ENCODE results near the gene BCL7B. TPM values are rescaled to one million over a fixed set of nuclear protein-coding genes. Genes with fewer than 3 reads are reported as not detected.
"Not testable (repeated sequence)": the region's sequence is repeated elsewhere in the genome, so short reads cannot be mapped to it uniquely, and the experiment has no call there.

BCL7B gene
- polyA plus RNA-seq (2014; cell fraction: cytosol; rRNA removed) = 24.6 and 37.9 TPM in 2 replicates
- 14.4 and 18.5 TPM in 2 replicates for polyA plus RNA-seq (2014; cell fraction: nucleus; rRNA removed)

DNA sequence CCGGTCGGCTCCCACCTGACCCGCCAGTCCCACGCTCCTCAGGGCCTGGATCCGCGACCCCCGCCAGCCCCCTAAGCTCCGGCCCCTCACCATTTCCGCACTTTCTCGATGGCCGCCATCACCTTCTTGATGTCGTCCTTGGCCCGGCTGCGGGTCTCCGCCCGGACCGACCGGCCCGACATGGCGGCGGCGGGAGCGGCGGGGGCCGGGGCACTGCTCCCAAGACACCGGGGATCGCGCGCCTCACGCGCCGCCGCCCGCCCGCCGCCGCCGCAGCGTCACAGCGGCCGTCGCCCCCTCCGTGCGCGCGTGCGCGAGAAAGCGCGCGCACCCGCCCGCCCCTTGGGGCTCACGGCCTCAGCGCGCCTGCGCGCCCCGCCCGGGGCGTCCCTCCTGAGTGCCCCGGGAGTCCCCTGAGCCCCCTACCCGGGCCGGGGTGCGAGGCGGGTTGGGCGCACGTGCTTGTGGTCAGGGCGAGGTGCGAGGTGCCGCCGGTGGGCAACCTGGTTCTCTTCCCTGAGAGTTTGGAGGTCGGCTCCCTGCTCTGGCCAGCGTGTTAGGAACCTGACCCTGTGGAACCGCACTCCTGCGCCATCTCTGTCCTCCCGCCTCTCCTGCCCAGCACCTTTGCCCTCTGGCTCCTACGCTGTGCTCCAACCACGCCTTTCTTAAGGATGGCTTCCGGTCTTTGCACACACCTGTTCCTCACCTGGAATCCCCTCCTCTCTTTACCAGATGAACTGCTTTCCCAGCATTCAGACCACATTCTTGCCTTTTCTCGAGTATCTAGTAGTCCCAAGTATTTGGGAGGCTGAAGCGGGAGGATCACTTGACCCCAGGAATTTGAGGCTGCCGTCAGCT is at the start of gene BCL7B:
Gene BCL7B (minus strand): TSS at position 294 of the 861 bp plus-strand sequence. CDS start 112 bp downstream, at position 182.
- DNase-seq (ENCODE audit: low spot score) = peak; percentile 63

DNA sequence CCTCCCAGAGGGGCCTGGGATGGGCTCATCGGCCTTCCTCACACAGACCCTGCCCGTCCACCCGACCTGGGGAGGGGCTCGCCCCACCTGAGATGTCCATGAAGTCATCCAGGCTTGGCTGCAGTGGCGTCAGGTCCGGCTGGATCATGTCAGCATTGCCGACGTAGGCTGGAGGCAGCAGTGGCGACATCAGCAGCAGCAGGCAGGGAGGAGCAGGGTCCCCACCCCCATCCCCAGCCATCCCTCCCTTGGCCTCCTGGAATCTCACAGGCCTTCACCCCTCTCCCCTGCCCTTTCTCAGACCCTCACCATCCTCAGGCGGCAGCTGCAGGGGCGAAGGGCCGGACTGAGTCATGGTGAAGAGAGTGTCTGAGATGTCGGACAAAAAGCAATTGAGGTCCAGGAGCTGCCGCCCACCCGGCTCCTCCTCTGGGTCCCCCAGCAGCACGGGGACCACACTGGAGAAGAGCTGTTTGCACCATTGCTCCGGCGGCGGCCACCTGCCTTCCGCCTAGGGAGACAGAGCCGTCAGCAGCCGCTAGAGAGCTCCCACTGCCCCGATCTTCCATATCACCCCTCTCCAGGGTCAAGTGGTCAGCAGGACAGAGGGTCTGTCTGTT is 48.2 kb upstream of the BCL7B start:
- no peak for DNase-seq (ENCODE audit: low spot score)

DNA sequence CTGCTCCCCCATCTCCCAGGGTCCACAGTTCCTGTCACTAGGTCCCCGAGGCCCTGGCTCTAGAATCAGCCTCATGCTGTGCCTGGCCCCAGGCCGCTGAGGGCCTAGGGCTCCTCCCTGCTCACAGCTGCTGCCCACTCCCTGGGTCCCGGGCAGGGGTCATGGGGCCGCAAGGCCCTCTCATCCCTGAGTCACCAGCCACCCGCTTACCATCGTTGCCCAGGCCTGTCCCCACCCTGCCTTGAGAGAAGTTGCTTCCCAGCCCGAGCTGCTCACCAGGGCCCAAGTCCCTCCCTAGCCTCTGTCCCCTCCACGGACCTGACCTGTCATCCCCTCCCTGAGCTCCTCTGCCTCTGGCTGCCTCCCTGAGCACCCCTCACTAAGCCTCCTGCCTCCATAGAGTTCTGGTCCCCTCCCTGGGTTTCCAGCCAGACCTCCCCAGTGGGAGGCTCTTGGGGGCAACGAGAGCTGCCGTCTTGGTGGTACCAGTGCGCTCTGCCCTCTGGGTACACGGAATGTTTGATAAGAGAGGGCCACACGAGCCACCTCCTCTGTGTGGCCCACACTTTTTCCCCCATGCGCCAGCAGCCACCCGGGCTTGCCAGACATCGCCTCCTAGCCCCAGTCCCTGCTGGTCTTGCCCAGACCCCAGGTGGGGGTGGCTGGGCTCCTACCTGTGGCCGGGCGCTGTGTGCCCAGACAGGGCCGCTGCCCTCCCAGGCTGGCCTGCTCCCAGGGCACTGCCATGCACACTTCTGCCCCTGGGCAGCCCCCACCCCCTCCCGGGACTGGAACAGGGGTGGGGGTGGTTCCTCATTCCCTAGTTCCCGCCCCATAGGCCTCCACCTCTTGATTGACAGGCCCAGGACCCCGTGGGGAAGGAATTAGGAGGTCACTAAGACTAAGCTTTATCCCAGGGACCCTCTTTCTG is 45.5 kb upstream of the BCL7B start:
- no peak for DNase-seq (ENCODE audit: low spot score)

DNA sequence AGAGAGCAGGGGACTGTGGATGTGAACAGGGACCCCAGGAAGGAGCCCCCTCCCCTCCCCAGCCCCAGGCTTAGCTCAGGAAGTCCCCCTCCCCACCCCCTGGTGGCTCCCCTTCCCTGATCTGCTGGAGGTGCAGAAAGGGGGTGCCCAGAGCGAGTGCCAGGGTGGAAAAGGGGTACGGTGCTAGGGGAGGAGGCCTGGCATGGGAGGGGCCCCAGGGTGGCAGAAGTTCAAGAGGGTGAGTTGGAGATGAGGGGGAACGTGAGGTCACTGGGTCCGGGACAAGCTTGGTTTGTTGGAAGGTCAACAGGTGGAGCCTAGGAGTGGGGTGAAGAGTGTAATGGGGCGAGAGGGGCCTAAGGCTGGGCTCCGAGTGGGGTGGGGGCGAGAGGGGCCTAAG is 42.4 kb upstream of the BCL7B start:
- DNase-seq (ENCODE audit: low spot score) = no peak

DNA sequence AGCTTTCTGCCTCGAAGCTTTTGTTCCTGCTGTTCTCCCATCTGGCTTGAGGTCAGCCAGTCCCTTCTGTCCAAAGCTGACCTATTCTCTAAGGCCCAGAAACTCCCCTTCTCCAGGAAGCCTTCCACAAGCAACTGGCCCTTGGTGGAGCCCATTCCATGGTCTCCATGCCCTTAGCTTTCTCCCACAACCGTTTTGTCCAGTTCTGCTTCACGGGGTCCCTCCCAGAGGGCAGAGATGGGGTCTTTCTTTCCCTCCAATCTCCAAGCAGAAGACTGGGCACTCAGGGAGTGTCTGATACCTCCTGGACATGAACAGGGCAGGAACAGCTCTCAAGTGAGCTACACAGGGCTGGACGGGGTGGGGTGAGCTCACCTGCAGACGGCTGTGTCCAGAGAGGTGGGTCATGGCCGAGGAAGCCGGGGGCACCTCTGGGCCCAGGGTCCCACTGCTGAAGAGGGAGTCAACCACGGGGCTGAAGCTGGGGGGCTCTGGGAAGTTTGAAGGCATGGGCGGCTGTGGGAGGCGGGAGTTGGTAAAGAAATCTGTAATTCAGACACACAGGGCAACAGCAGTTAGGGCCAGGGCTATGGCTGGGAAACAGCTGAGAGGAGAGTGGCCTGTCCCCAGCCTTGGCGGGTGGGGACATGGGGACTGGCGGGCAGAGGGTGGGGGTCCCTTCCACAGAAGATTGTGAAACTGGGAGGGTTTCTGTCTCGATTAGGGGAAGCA is 41.8 kb upstream of the BCL7B start:
- DNase-seq (ENCODE audit: low spot score) = no peak

DNA sequence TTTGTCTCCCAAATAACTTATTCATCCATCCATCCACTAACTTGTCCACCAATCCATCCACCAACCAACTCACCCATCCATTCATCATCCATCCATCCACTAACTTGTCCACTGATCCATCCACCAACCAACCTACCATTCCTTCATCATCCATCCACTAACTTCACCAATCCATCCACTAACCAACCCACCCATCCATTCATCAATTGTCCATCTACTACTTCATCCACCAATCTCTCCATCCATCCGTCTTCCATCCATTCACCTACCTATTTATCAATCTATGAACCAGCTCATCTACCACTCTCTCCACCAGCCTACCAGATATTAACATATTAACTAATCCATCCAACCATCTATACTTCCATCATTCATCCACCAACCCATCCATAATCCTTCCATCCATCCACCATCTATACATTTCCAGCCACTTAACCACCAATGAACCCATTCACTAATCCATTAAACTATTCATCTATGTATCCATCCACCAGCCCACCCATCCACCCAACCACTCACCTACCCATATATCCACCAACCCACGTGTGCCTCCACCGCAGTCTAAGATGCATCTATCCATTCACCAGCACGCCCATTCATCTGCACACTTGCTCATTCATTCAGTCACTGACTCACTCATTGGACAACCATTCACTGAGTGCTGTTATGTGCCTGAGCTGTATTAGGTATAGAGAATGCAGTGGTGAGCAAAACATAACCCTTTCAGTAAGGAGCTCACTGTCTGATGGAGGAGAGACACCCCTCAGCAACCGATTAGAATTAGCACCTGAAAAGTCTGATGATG is 40.7 kb upstream of the BCL7B start:
- DNase-seq (ENCODE audit: low spot score) = no peak

DNA sequence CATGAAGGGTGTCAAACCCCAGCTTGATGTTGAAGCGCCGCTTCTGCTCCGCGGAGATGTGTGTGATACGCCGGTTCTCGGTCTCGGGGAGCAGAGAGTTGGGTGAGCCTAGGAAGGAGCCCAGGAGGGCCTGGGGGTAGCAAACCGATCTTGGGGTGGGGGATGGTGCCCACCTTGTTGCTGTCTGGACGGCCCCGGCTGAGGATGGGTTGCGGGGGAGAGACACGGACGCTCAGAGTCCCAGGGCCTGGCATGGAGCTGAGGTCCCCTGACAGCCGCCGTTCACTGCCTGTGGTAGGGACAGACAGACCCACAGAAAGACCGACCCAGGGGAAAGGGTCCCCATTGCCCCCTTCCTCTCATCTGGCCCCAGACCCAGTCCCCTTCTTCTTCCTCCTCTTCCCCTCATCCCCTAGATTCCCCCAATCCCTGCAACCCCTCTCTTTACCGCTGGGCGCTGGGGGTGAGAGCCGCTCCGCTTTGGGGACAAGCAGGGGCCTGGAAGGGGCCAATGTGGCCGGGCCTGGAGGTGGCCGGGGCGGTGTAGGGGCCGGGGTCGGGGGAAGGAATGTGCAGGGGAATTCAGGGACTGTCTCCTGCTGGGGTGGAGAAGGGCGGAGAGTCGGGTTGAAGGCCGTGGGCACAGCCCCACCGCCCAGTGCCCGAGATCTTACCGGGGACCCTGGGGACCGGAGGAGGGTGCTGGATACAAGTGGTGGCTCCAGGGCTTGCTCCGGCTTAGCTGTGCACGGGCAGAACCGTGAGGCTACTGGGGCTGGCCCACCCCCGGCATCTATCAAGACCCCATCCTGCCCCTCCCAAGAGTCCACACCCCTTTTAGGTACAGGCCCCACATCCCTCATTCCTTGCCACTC is 38.9 kb upstream of the BCL7B start:
- DNase-seq (ENCODE audit: low spot score) = no peak

DNA sequence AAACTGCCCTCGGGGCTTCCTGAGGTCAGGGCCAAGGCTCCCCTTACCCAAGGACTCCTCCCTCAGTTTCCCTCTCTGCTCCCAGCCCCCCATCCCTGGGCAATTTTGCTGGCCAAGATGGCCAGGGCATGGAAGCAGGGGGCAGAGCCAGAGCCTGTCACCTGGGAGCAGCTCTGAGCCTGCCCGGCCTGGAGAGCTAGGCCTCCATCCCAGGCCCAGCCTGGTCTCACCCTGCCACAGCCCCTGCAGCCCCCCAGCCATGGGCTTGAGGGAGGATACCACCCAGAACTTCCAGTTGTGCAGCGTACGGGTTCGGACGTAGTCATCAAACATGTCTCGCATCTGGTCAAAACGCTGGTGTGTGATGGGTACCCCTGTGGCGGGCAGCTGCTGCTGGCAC is 37.9 kb upstream of the BCL7B start:
- DNase-seq (ENCODE audit: low spot score) = no peak

DNA sequence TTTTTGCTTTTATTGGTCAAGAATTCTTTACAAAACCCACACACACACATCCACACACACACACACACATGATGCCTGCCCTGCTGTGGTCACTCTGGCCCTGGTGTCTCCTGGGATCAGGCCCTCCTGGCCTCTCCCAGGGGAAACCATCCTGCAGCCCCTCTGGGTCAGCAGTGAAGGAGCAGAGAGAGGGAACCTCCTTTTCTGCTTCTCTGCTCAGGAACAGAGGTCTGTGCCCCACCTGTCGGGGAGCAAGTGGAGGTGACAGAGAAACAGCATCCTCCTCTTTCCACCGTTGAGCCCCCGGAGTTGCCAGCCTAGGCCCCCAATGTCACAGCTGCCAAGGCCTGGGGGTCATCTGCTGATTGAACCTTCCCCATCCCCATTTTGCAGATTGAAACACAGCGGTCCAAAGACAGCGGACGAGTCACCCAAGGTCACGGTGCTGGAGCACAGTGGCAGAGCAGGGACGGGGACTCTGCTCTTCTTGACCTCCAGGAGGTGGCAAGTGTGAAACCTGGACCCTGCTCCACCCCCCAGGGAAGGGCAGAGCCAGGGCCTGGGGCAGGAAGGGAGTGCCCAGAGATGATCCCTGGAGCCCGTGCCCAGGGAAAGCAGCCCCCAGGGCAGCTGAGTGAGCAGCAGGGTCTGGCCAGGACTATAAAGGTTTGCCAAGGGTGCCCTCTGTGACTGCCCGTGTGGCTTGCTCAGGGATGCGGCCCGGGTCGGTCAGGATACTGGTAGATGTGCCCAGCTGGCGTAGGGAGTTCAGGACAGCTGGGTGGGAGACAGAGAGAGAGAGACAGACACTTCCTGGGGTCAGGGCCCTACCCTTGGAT is 35.9 kb upstream of the BCL7B start:
- no peak for DNase-seq (ENCODE audit: low spot score)

DNA sequence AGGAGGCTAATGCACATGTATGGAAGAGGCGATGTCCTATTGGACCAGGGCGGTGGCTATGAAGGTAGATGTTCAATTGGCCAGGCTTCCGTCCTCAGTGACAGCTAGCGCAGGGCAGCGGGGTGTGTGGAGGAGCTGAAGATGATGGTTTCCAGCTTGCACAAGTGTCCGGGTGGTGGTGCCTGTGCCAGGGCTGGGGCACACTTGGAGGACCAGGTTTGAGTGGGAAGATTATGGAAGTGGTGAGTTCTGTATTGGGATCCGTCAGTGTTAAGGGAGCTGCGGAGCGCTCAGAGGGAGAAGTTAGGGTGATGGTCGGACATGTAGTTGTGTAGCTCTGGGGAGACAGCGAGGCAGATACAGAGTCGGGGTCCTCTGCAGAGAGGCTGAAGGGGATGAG is 29.4 kb upstream of the BCL7B start:
- DNase-seq (ENCODE audit: low spot score) = no peak

DNA sequence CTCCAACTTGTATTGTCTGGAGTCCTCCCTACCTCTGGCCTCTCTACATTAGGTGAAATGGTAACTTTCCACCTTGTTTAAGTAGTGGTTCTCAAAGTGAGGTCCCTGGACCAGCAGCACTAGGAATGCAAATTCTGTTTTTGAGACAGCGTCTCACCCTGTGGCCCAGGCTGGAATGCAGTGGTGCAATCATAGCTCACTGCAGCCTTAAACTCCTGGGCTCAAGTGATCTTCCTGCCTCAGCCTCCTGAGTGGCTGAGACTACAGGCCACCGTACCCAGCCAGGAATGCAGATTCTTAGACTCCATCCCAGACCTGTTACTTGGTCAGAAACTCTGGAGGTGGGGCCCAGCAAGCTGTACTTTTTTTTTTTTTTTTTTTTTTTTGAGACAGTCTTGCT is 27.7 kb upstream of the BCL7B start:
- no peak for DNase-seq (ENCODE audit: low spot score)

DNA sequence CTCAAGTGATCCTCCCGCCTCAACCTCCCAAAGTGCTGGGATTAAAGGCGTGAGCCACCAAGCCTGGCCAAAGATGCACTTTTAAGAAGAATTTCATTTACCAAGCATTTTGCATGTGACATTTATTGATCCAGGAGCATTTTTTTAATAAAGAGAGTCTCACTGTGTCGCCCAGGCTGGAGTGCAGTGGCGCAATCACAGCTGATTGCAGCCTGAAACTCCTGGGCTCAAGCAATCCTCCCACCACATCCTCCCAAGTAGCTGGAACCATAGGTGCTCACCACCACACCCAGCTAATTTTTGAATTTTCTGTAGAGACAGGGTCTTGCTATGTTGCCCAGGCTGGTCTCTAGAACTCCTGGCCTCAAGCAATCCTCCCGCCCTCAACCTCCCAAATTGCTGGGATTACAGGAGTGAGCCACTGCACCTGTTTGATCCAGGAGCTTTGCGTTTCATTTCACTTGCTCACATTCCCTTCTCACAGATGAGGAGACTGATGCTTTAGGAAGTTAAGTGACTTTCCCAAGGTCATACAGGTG is 25.2 kb upstream of the BCL7B start:
- no peak for DNase-seq (ENCODE audit: low spot score)

DNA sequence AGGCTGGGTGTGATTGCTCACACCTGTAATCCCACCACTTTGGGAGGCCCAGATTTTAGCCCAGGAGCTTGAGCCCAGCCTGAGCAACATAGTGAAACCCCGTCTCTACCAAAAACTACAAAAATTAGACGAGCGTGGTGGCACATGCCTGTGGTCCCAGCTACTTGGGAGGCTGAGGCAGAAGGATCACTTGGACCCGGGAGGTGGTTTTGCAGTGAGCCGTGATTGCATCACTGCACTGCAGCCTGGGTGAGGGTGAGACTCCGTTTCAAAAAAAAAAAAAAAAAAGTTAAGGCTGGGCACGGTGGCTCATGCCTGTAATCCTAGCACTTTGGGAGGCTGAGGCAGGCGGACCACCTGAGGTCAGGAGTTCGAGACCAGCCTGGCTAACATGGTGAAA is 23.5 kb upstream of the BCL7B start:
- DNase-seq (ENCODE audit: low spot score) = not testable (repeated sequence)

DNA sequence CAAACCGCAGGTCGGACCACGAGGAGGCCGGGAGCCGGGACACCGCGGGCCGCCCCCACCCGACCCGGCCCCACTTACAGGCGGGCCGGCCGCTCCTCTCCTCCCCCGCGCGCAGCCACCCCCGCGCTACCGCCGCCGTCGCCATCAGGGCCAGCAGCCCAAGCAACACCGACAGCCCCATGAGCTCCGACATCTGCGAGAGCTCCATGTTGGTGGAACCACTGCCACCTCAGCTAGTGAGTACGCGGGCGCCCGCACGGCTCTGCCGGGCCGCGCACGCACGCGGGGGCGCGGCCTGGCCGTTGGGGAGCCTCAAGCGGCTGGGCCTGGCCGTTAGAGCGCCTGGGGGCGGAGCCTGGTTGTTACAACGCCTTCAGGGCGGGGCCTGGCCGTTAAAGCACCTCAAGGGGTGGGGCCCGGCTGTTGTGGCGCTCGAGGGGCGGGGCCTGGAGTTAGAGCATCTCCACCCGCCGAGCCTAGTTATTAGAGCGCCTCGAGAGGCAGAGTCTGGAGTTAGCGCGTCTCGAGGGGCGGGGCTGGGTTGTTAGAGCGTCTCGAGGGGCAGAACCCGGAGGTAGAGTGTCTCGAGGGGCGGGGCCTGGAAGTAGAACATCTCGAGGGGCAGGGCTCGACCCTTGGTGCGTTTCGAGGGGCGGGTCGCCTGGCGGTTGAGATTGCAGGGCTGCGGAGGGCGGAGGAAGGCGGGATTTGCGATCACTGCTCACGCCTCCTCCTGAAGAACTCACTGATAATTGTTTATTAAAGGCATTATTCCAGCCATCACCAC is 21.0 kb upstream of the BCL7B start, which contains the start of gene TBL2:
Gene TBL2 (minus strand): TSS at position 238 of the 787 bp plus-strand sequence. CDS start 30 bp downstream, at position 208.
- DNase-seq (ENCODE audit: low spot score) = peak; percentile 98

DNA sequence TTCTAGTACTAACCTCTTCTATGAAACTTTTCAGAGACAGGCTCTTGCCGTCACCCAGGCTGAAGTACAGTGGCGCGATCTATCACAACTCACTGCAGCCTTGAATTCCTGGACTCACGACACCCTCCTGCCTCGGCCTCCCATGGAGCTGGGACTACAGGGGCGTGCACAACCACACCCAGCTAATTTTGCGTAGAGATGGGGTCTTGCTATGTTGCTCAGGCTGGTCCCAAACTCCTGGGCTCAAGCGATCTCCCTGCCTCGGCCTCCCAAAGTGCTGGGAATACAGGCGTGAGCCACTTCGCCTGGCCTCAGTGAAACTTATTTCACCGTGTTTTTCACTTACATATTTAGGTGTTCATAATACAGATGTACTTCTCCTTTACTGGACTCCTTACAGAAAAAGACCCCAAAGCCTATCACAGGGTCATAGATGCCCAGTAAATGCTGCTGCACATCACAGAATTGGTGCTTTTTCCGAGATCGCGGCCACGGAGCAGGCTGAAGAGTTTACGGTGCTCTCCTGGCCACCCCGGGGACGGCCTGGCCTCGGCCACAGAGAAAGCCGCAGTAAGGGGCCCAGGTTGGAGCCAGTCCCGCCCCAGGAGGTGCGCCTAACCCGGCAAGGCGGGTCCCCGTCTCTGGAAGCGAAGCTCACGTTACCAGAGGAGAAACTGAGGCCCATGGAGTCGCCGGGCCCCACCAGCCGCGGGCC is 20.3 kb upstream of the BCL7B start:
- no peak for DNase-seq (ENCODE audit: low spot score)

DNA sequence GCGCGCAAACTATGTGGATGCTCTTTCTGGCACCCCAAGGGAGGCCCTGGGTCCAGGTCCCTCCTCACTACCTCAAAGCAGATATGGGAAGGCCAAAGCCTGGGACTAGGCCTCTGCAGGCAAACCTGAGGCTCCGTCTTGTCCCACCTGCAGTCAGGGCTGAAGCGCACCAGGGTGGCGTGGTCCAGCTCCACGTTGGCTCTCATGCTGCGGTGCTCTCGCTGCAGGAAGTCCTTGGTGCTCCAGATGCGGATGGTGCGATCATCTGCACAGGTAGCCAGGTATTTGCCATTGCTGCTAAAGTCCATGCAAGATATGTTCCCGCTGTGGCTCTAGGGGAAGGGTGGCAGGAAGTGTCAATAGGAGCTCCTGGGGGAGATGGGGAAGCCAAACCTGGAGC is 16.3 kb upstream of the BCL7B start:
- no peak for DNase-seq (ENCODE audit: low spot score)
